Effector memory CD4-positive, alpha-beta T cell (primary cell): ENCODE measurements around the gene CD96.

Source experiments
- DNase-seq, 3 donors: peaks; one replicate each; pipeline ENCODE4 v3.0.0-alpha.2; 2020
- H3K27ac ChIP-seq: 2 replicates; pipeline ENCODE4 v1.7.0; 2013; ENCODE audit warnings: mild to moderate bottlenecking, low read length, moderate library complexity; ENCODE audit not compliant: insufficient read depth, poor library complexity, severe bottlenecking
- H3K27me3 ChIP-seq: replicated peaks from 2 replicates; pipeline ENCODE4 v1.7.0; 2013; ENCODE audit warnings: mild to moderate bottlenecking, low read length; ENCODE audit not compliant: insufficient read depth, control insufficient read depth, poor library complexity, severe bottlenecking
- H3K36me3 ChIP-seq: 2 replicates; pipeline ENCODE4 v1.7.0; 2013; ENCODE audit warnings: mild to moderate bottlenecking, low read length, moderate library complexity; ENCODE audit not compliant: control insufficient read depth, insufficient read depth
- H3K4me1 ChIP-seq: 2 replicates; pipeline ENCODE4 v1.7.0; 2013; ENCODE audit warnings: low read length, mild to moderate bottlenecking; ENCODE audit not compliant: control insufficient read depth, insufficient read depth, poor library complexity, severe bottlenecking
- H3K4me3 ChIP-seq: 2 replicates; pipeline ENCODE4 v1.7.0; 2013; ENCODE audit warnings: low read length, low read depth, mild to moderate bottlenecking; ENCODE audit not compliant: insufficient read depth, poor library complexity, severe bottlenecking
- H3K9me3 ChIP-seq: 2 replicates; pipeline ENCODE4 v1.7.0; 2013; ENCODE audit warnings: mild to moderate bottlenecking, low read length, moderate library complexity; ENCODE audit not compliant: control insufficient read depth

The CD96 gene

DNA sequence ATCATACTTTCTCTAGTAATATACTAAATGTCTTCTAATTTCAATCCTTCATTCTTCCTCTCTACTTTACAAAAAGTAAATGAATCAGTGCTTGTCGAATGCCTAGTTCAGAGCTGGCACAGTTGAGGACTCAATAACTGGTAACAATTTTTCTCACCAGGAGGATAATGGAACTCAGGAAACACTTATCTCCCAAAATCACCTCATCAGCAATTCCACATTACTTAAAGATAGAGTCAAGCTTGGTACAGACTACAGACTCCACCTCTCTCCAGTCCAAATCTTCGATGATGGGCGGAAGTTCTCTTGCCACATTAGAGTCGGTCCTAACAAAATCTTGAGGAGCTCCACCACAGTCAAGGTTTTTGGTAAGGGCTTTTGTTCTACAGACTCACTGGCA is 36.9 kb downstream of the CD96 start:
- H3K9me3 ChIP-seq: no peaks in the 10 kb centered on the region
- DNase-seq: no peak
- H3K4me3 ChIP-seq: no peak overlapping the region
- H3K27me3 ChIP-seq: no peaks in the 10 kb centered on the region
- H3K27ac ChIP-seq: no peak overlapping the region
- no peaks in the 10 kb centered on the region for H3K4me1 ChIP-seq
- peaks cover 44% of the 10 kb centered on the region for H3K36me3 ChIP-seq

DNA sequence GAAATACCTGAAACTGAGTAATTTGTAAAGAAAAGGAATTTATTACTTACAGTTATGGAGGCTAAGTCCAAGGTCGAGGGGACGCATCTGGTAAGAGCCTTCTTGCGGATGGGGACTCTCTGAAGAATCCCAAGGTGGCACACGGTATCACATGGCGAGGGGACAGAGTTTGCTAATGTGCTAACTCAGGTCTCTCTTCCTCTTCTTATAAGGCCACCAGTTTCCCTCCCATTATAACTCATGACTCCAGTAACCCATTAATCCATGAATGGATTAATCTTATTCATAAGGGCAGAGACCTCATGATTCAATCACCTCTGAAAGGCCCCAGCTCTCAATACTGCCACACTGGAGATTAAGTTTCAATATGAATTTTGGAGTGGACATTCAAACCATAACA is 37.5 kb downstream of the CD96 start:
- Histone ChIP-seq H3K9me3 (no peaks in the 10 kb centered on the region), H3K27ac (no peak overlapping the region), H3K4me1 (no peaks in the 10 kb centered on the region), H3K27me3 (no peaks in the 10 kb centered on the region), H3K4me3 (no peak overlapping the region), H3K36me3 (peaks cover 47% of the 10 kb centered on the region)
- DNase-seq: no peak

- H3K27ac ChIP-seq: no peak overlapping the region
Observed at GRCh38 chr3:111581403-111582119, 39.6 kb downstream of the CD96 start.

DNA sequence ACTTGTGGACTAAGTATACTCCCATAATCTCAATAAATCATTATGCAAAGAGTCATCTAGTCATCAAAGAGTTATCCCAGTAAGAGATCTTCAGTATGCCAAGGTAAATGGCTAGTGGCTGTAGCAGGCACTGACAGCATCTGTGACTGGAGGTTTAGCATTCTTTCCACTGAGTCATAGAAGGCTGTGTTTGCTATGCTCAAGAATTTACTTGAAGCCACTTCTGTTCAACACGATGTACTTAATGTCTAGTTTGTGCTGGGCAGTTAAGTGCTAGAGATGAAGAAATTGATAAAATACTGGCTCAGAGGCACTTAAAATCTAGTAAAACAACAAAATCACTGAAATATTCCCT is 40.1 kb downstream of the CD96 start:
- DNase-seq: no peak
- H3K4me1 ChIP-seq: no peaks in the 10 kb centered on the region
- peaks cover 63% of the 10 kb centered on the region for H3K36me3 ChIP-seq
- no peaks in the 10 kb centered on the region for H3K27me3 ChIP-seq
- no peak overlapping the region for H3K27ac ChIP-seq
- no peaks in the 10 kb centered on the region for H3K9me3 ChIP-seq
- H3K4me3 ChIP-seq: no peak overlapping the region

More at GRCh38 chr3:111581403-111582119, 39.6 kb downstream of the CD96 start:
- no peak for DNase-seq
- no peaks in the 10 kb centered on the region for H3K9me3 ChIP-seq
- no peaks in the 10 kb centered on the region for H3K27me3 ChIP-seq
- peaks cover 60% of the 10 kb centered on the region for H3K36me3 ChIP-seq
- H3K4me1 ChIP-seq: no peaks in the 10 kb centered on the region
- no peak overlapping the region for H3K4me3 ChIP-seq

GRCh38 chr3:111584744-111585143 is 42.7 kb downstream of the CD96 start:
- Histone ChIP-seq H3K9me3 (no peaks in the 10 kb centered on the region), H3K27ac (no peak overlapping the region), H3K4me3 (no peak overlapping the region), H3K27me3 (no peaks in the 10 kb centered on the region), H3K4me1 (no peaks in the 10 kb centered on the region), H3K36me3 (peaks cover 62% of the 10 kb centered on the region)
- no peak for DNase-seq

GRCh38 chr3:111585217-111585616 is 43.2 kb downstream of the CD96 start:
- peaks cover 58% of the 10 kb centered on the region for H3K36me3 ChIP-seq
- no peaks in the 10 kb centered on the region for H3K4me1 ChIP-seq
- no peaks in the 10 kb centered on the region for H3K27me3 ChIP-seq

GRCh38 chr3:111588527-111588926 is 46.5 kb downstream of the CD96 start:
- no peak for DNase-seq
- peaks cover 49% of the 10 kb centered on the region for H3K36me3 ChIP-seq
- no peak overlapping the region for H3K27ac ChIP-seq
- H3K4me1 ChIP-seq: no peaks in the 10 kb centered on the region
- no peaks in the 10 kb centered on the region for H3K27me3 ChIP-seq
- H3K9me3 ChIP-seq: no peaks in the 10 kb centered on the region
- H3K4me3 ChIP-seq: no peak overlapping the region

More at GRCh38 chr3:111585217-111585616, 43.2 kb downstream of the CD96 start:
- H3K4me3 ChIP-seq: no peak overlapping the region
- no peak overlapping the region for H3K27ac ChIP-seq
- no peaks in the 10 kb centered on the region for H3K9me3 ChIP-seq
- DNase-seq: no peak

GRCh38 chr3:111589303-111590142 is 47.5 kb downstream of the CD96 start:
- no peaks in the 10 kb centered on the region for H3K27me3 ChIP-seq
- H3K4me3 ChIP-seq: no peak overlapping the region
- H3K9me3 ChIP-seq: no peaks in the 10 kb centered on the region
- H3K27ac ChIP-seq: no peak overlapping the region
- H3K4me1 ChIP-seq: peaks cover 4% of the 10 kb centered on the region
- DNase-seq: no peak
- H3K36me3 ChIP-seq: peaks cover 48% of the 10 kb centered on the region

DNA sequence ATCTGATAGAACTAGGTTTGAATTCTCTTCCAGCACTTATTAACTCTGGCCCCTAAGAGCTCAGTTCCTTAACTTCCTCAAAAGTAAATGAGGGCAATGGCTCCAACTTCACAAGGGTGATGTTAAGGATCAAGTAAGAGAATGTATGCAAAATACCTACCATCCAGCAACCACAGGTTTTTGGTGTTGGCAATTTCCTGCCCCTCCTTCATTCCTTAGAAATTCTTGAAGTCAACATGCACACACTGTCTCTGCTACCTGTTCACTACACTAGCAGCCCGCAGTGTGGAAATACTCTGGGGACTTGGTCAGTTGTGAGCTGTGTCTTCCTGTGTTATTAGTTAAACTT is 48.1 kb downstream of the CD96 start:
- H3K9me3 ChIP-seq: no peaks in the 10 kb centered on the region
- no peak overlapping the region for H3K27ac ChIP-seq
- H3K4me1 ChIP-seq: peaks cover 5% of the 10 kb centered on the region
- peaks cover 44% of the 10 kb centered on the region for H3K36me3 ChIP-seq
- H3K27me3 ChIP-seq: no peaks in the 10 kb centered on the region
- H3K4me3 ChIP-seq: no peak overlapping the region
- no peak for DNase-seq

GRCh38 chr3:111591555-111591954 is 49.6 kb downstream of the CD96 start:
- Histone ChIP-seq H3K36me3 (peaks cover 32% of the 10 kb centered on the region), H3K4me1 (peaks cover 5% of the 10 kb centered on the region), H3K9me3 (no peaks in the 10 kb centered on the region), H3K4me3 (no peak overlapping the region), H3K27me3 (no peaks in the 10 kb centered on the region), H3K27ac (no peak overlapping the region)
- DNase-seq: no peak
